ENCODE results near the gene RPA3. TPM values are rescaled to one million over a fixed set of nuclear protein-coding genes. Genes with fewer than 3 reads are reported as not detected.

The RPA3 gene
- total RNA-seq, 2 donors from 2014 or later: 28.2 to 29.5 TPM

DNA sequence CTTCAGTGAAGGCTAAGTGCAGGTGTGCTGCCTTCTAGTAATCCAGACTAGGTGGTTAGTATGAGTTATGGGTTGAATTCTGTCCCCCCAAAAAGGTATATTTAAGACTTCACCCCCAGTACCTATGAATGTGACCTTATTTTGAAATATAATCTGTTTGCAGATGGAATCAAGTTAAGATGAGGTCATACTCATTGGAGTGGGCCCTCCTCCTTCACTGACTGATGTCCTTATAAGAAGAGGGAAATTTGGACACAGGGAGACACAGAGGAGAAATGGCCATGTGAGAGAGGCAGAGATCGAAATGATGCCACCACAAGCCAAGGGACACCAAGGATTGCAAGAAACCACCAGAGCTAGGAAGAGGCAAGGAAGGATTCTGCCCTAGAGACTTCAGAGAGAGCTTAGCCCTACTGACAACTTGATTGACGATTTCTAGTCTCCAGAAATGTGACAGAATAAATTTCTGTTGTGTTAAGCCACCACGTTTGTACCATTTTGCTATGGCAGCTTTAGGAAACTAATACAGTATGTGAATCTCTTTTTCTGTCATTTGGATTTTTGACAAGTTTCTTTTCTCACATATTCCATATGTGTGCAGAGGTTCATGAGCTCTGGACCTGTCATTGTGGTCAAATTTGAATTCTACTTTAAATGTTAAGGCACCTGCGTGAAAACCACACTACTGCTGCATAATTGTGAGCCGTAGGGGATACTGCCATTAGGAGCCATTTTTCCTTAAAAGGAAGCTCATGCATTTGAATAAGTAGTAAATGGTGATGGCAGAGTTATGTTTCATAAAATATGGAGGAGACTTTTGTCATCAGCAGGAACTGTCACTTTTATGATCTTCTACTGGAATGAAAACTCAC, 2.6 kb upstream of the RPA3 start:
- H3K9me3 ChIP-seq: no peaks in the 10 kb centered on the region
- no peaks in the 10 kb centered on the region for H3K4me1 ChIP-seq (replicated peaks)
- intact Hi-C loops (cut with DNase I): no loop called here
- H3K4me3 ChIP-seq: no peak overlapping the region
- DNase-seq (ENCODE audit: low spot score): no peak
- no peaks in the 10 kb centered on the region for H3K27me3 ChIP-seq (replicated peaks; ENCODE audit: insufficient read depth)
- H3K27ac ChIP-seq: no peak overlapping the region
- no peaks in the 10 kb centered on the region for H3K36me3 ChIP-seq
- no peak for TF ChIP-seq CTCF (IDR thresholded peaks at IDR 0.05)
- 97% methylated on average over 5 of the region's 5 CpGs for WGBS

GRCh38 chr7:7720193-7720592, 1.8 kb upstream of the RPA3 start:
- intact Hi-C loops (cut with DNase I): no loop called here
- DNase-seq (ENCODE audit: low spot score): no peak
- Histone ChIP-seq H3K4me1 (replicated peaks) (no peaks in the 10 kb centered on the region), H3K27me3 (replicated peaks; ENCODE audit: insufficient read depth) (no peaks in the 10 kb centered on the region), H3K36me3 (no peaks in the 10 kb centered on the region), H3K9me3 (no peaks in the 10 kb centered on the region), H3K27ac (no peak overlapping the region), H3K4me3 (no peak overlapping the region)
- TF ChIP-seq POLR2AphosphoS5 (IDR thresholded peaks at IDR 0.05): no peak
- no peak for TF ChIP-seq POLR2A (IDR thresholded peaks at IDR 0.05)
- no peak for TF ChIP-seq CTCF (IDR thresholded peaks at IDR 0.05)
- WGBS: 36% methylated on average over 1 of the region's 1 CpG

DNA sequence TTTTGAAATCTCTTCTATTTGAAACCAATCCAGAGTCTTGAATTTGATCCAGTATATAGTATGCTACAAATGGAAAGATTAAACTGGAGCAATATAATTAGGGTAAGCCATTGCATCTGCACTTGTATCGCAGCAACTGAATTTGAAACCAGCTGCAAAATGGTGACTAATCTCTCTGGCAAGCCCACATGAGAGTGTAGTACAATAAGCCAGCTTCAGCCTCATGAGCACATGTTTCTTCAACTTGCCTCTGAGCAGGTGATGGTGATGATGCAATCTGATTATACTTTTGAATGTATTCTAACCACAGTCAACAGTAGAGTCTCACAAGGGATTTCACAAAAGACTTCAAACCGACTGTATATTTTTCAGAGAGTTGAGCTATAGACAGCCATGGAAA, 829 bp upstream of the RPA3 start:
- H3K36me3 ChIP-seq: no peaks in the 10 kb centered on the region
- intact Hi-C loops (cut with DNase I): no loop called here
- H3K27me3 ChIP-seq (replicated peaks; ENCODE audit: insufficient read depth): no peaks in the 10 kb centered on the region
- H3K4me1 ChIP-seq (replicated peaks): no peaks in the 10 kb centered on the region
- no peak overlapping the region for H3K27ac ChIP-seq
- TF ChIP-seq CTCF (IDR thresholded peaks at IDR 0.05) (no peak), POLR2AphosphoS5 (IDR thresholded peaks at IDR 0.05) (peak; percentile 62)
- DNase-seq (ENCODE audit: low spot score): peak; percentile 44
- H3K9me3 ChIP-seq: no peaks in the 10 kb centered on the region
- H3K4me3 ChIP-seq: no peak overlapping the region
- 52% methylated on average over 2 of the region's 2 CpGs for WGBS

GRCh38 chr7:7713730-7714129, 4.7 kb downstream of the RPA3 start:
- TF ChIP-seq POLR2AphosphoS5 (IDR thresholded peaks at IDR 0.05) (no peak), POLR2A (IDR thresholded peaks at IDR 0.05) (no peak)
- Histone ChIP-seq H3K4me3 (no peak overlapping the region), H3K9me3 (no peaks in the 10 kb centered on the region), H3K4me1 (replicated peaks) (no peaks in the 10 kb centered on the region), H3K27ac (no peak overlapping the region), H3K27me3 (replicated peaks; ENCODE audit: insufficient read depth) (no peaks in the 10 kb centered on the region), H3K36me3 (no peaks in the 10 kb centered on the region)
- no peak for DNase-seq (ENCODE audit: low spot score)
- intact Hi-C loops (cut with DNase I): no loop called here
- 87% methylated on average over 4 of the region's 4 CpGs for WGBS

DNA sequence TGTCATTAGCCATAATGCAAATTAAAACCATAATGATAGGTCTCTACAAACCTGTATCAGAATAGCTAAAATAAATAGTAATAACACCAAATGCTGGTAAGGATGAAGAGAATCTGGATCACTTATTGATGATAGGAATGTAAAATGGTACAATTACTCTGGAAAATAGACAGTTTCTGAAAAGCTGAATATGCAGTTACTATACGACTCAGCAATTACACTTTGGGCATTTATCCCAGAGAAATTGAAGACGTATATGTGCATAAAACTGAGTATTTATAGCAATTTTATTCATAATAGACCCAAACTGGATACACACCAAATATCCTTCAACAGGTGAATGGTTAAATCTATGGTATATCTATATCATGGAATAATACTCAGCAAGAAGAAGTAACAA, 7.9 kb downstream of the RPA3 start:
- Histone ChIP-seq H3K27ac (no peak overlapping the region), H3K9me3 (no peaks in the 10 kb centered on the region), H3K27me3 (replicated peaks; ENCODE audit: insufficient read depth) (no peaks in the 10 kb centered on the region), H3K36me3 (no peaks in the 10 kb centered on the region), H3K4me3 (no peak overlapping the region), H3K4me1 (replicated peaks) (no peaks in the 10 kb centered on the region)
- TF ChIP-seq POLR2AphosphoS5 (IDR thresholded peaks at IDR 0.05) (no peak), POLR2A (IDR thresholded peaks at IDR 0.05) (no peak), CTCF (IDR thresholded peaks at IDR 0.05) (no peak)
- DNase-seq (ENCODE audit: low spot score): no peak
- WGBS: 91% methylated on average over 2 of the region's 2 CpGs
- intact Hi-C loops (cut with DNase I): no loop called here

All from prostate gland (tissue), 2 donors.